ENCODE measurements around the gene THAP4. TPM values are rescaled to one million over a fixed set of nuclear protein-coding genes. Genes with fewer than 3 reads are reported as not detected.

THAP4 gene
- total RNA-seq = 51.6 and 52.8 TPM in 2 replicates
- long read RNA-seq, transcript THAP4-204 (6 exons, 2,367 nt) = major isoform, 17 of 19 reads
- long read RNA-seq, partial matches to known transcripts = 1 of 19 reads
- long read RNA-seq, other reads (novel, unspliced or antisense) = 1 of 19 reads

GRCh38 chr2:241637018-241637794, at the start of gene THAP4, which contains the start of gene ATG4B:
THAP4 (minus strand) TSS chr2:241637158; CDS start chr2:241637017, 141 bp downstream.
ATG4B (plus strand) TSS chr2:241637693; CDS start chr2:241637715, 22 bp downstream.
- H3K4me1 Mint-ChIP-seq (ENCODE audit: unreplicated experiment) = peaks cover 44% of the 10 kb centered on the region

GRCh38 chr2:241686324-241686649, 49.3 kb upstream of the THAP4 start:
- peaks cover 25% of the 10 kb centered on the region for H3K4me1 Mint-ChIP-seq (ENCODE audit: unreplicated experiment)

More at GRCh38 chr2:241637018-241637794, at the start of gene THAP4, which contains the start of gene ATG4B:
- Mint-ChIP-seq H3K27me3 (ENCODE audit: unreplicated experiment) (no peaks in the 10 kb centered on the region), H3K36me3 (ENCODE audit: unreplicated experiment) (peaks cover 13% of the 10 kb centered on the region), H3K27ac (ENCODE audit: unreplicated experiment) (peak within 1 kb of the TSS; percentile 82), H3K4me3 (ENCODE audit: unreplicated experiment) (peak within 1 kb of the TSS; percentile 89), H3K9me3 (ENCODE audit: unreplicated experiment) (no peaks in the 10 kb centered on the region)
- TF ChIP-seq CTCF (IDR thresholded peaks at IDR 0.05) = no peak
- DNase-seq (ENCODE audit: extremely low spot score, unreplicated experiment) = peak; percentile 93

GRCh38 chr2:241680827-241681599, 44.1 kb upstream of the THAP4 start:
- Mint-ChIP-seq H3K36me3 (ENCODE audit: unreplicated experiment) (peaks cover 23% of the 10 kb centered on the region), H3K27me3 (ENCODE audit: unreplicated experiment) (no peaks in the 10 kb centered on the region), H3K4me1 (ENCODE audit: unreplicated experiment) (peaks cover 21% of the 10 kb centered on the region), H3K27ac (ENCODE audit: unreplicated experiment) (peak overlapping the region; percentile 32), H3K9me3 (ENCODE audit: unreplicated experiment) (no peaks in the 10 kb centered on the region), H3K4me3 (ENCODE audit: unreplicated experiment) (no peak overlapping the region)
- no peak for TF ChIP-seq CTCF (IDR thresholded peaks at IDR 0.05)
- DNase-seq (ENCODE audit: extremely low spot score, unreplicated experiment) = no peak

More at GRCh38 chr2:241686324-241686649, 49.3 kb upstream of the THAP4 start:
- Mint-ChIP-seq H3K9me3 (ENCODE audit: unreplicated experiment) (no peaks in the 10 kb centered on the region), H3K27me3 (ENCODE audit: unreplicated experiment) (no peaks in the 10 kb centered on the region), H3K27ac (ENCODE audit: unreplicated experiment) (peak overlapping the region; percentile 73), H3K36me3 (ENCODE audit: unreplicated experiment) (peaks cover 6% of the 10 kb centered on the region), H3K4me3 (ENCODE audit: unreplicated experiment) (peak overlapping the region; percentile 82)
- TF ChIP-seq CTCF (IDR thresholded peaks at IDR 0.05) = no peak
- DNase-seq (ENCODE audit: extremely low spot score, unreplicated experiment) = no peak

- no peak overlapping the region for H3K27ac Mint-ChIP-seq (ENCODE audit: unreplicated experiment)
- TF ChIP-seq CTCF (IDR thresholded peaks at IDR 0.05) = no peak
- H3K27me3 Mint-ChIP-seq (ENCODE audit: unreplicated experiment) = no peaks in the 10 kb centered on the region
- H3K36me3 Mint-ChIP-seq (ENCODE audit: unreplicated experiment) = peaks cover 27% of the 10 kb centered on the region
- no peak overlapping the region for H3K4me3 Mint-ChIP-seq (ENCODE audit: unreplicated experiment)
- no peak for DNase-seq (ENCODE audit: extremely low spot score, unreplicated experiment)
- peaks cover 14% of the 10 kb centered on the region for H3K4me1 Mint-ChIP-seq (ENCODE audit: unreplicated experiment)
- no peaks in the 10 kb centered on the region for H3K9me3 Mint-ChIP-seq (ENCODE audit: unreplicated experiment)
These were observed 43.1 kb upstream of the THAP4 start for GRCh38 chr2:241680044-241680443.
